K562 (cell line): ENCODE measurements around the gene CCNL1. TPM values are rescaled to one million over a fixed set of nuclear protein-coding genes. Genes with fewer than 3 reads are reported as not detected.

Experiments used
- ATAC-seq: fragments of 200-7000 bp; cut with Tn5 transposase; 3 replicates; pipeline ENCODE4 v1.9.1; 2020; ENCODE audit warnings: moderate library complexity
- BruUV-seq: library from RNA; stranded (reverse); fragments of 400-500 nt; replicated peaks from 2 replicates; lab custom pipeline; 2021; lab: Mats Ljungman, UMichigan
- CTCF ChIA-PET: fragments of 300-600 bp; formaldehyde crosslinking; extraction: SDS; loops from one replicate; lab custom pipeline; 2021; ENCODE audit warnings: low intra/inter-chr PET ratio; lab: Yijun Ruan, JAX
- POLR2A ChIA-PET: fragments of 300-600, 350-650 bp; sonication (Branson Sonifier 250); formaldehyde crosslinking; extraction: SDS; loops from one replicate; lab custom pipeline; 2021; ENCODE audit warnings: antibody characterized with exemption, inconsistent platforms; lab: Yijun Ruan, JAX
- DNase-seq, 4 experiments: peaks; one replicate each; pipeline versions ENCODE4 v3.0.0 to v3.0.0-alpha.2; 2011 to 2018; ENCODE audit warnings: low spot score in 3 of 4, mixed read lengths in 3 of 4; ENCODE audit errors: extremely low read depth in 1 of 4
- FAIRE-seq: peaks from 2 replicates; lab custom pipeline; 2011; peaks lifted over from hg19 to GRCh38; lab: Jason Lieb, UNC
- H2AFZ ChIP-seq: 2 replicates; pipeline ENCODE4 v1.6.0; 2011; ENCODE audit warnings: low read depth, low read length, control low read depth, inconsistent platforms
- H3K27ac ChIP-seq: fragments of 200-600 bp; 3 replicates; pipeline ENCODE4 v1.8.0; 2011; ENCODE audit warnings: low read depth, mild to moderate bottlenecking, control low read depth, inconsistent platforms, low read length, moderate library complexity, mixed read lengths; ENCODE audit errors: extremely low read depth
- H3K27me3 ChIP-seq, 2 experiments: fragments of 300-600 bp in 1 of 2; 2 replicates in 1 of 2; 3 replicates in 1 of 2; pipeline versions ENCODE4 v1.6.0 to v1.8.0; 2011; ENCODE audit warnings: inconsistent platforms in 2 of 2, low read length in 2 of 2, mild to moderate bottlenecking in 1 of 2, mixed read lengths in 1 of 2, moderate library complexity in 1 of 2; ENCODE audit not compliant: control insufficient read depth in 2 of 2, insufficient read depth in 2 of 2
- H3K36me3 ChIP-seq: fragments of 300-600 bp; 3 replicates; pipeline ENCODE4 v1.8.0; 2011; ENCODE audit warnings: mild to moderate bottlenecking, low read length, inconsistent platforms; ENCODE audit not compliant: control insufficient read depth, insufficient read depth
- H3K4me1 ChIP-seq, 2 experiments: fragments of 200-600 bp in 1 of 2; replicated peaks in 1 of 2; 2 replicates in 1 of 2; 3 replicates in 1 of 2; pipeline versions ENCODE4 v1.5.1 to v1.8.0; 2011; ENCODE audit warnings: inconsistent platforms in 2 of 2, low read length in 2 of 2, mild to moderate bottlenecking in 1 of 2, mixed read lengths in 1 of 2, moderate library complexity in 1 of 2; ENCODE audit not compliant: control insufficient read depth in 2 of 2, insufficient read depth in 2 of 2
- H3K4me2 ChIP-seq: 2 replicates; pipeline ENCODE4 v1.6.1; 2011; ENCODE audit warnings: low read length, control low read depth, inconsistent platforms, mixed read lengths; ENCODE audit not compliant: insufficient read depth
- H3K4me3 ChIP-seq: fragments of 200-600 bp; sonication (generic), shearing (Covaris generic); 2 replicates; pipeline ENCODE4 v1.5.1; 2016; ENCODE audit warnings: control low read depth, inconsistent platforms
- H3K79me2 ChIP-seq: fragments of 200-600 bp; 3 replicates; pipeline ENCODE4 v1.8.0; 2011; ENCODE audit warnings: low read length, inconsistent platforms; ENCODE audit not compliant: control insufficient read depth, insufficient read depth
- H3K9ac ChIP-seq, 2 experiments: 2 replicates each; pipeline versions ENCODE4 v1.6.0 to v1.6.1; 2011; ENCODE audit warnings: low read depth in 2 of 2, low read length in 2 of 2, control low read depth in 1 of 2, inconsistent platforms in 1 of 2, mild to moderate bottlenecking in 1 of 2, mixed read lengths in 1 of 2; ENCODE audit not compliant: insufficient read depth in 1 of 2
- H3K9me1 ChIP-seq: one replicate; pipeline ENCODE4 v1.6.0; 2011; ENCODE audit warnings: inconsistent platforms, mild to moderate bottlenecking, low read length, moderate library complexity; ENCODE audit not compliant: control insufficient read depth, insufficient read depth
- H3K9me3 ChIP-seq: replicated peaks from 2 replicates; pipeline ENCODE4 v1.5.1; 2011; ENCODE audit warnings: low read depth, low read length, inconsistent platforms; ENCODE audit not compliant: control insufficient read depth, insufficient read depth
- H4K20me1 ChIP-seq: replicated peaks from 2 replicates; pipeline ENCODE4 v1.6.1; 2011; ENCODE audit warnings: low read length, inconsistent platforms, mixed read lengths; ENCODE audit not compliant: control insufficient read depth, insufficient read depth
- BDP1 ChIP-seq: IDR thresholded peaks from 3 replicates; pipeline ENCODE4 v1.6.1; 2011; ENCODE audit not compliant: insufficient read length, insufficient read depth
- CCAR2 ChIP-seq: fragments of 200-400 bp; formaldehyde crosslinking; IDR thresholded peaks from 2 replicates; pipeline ENCODE4 v1.6.1; 2017; ENCODE audit warnings: mild to moderate bottlenecking, low read depth, low read length
- E2F5 ChIP-seq: sonication (generic); formaldehyde crosslinking; IDR thresholded peaks from 2 replicates; pipeline ENCODE4 v1.8.0; 2022; ENCODE audit warnings: mild to moderate bottlenecking, missing genetic modification reagents
- FOXK2 ChIP-seq, 2 experiments: fragments of 450-650 bp; IDR thresholded peaks in 1 of 2; conservative IDR thresholded peaks in 1 of 2; 2 replicates each; pipeline ENCODE4 v1.6.1; 2016; ENCODE audit warnings: low read depth in 2 of 2, mild to moderate bottlenecking in 1 of 2
- HDAC3 ChIP-seq: fragments of 450-650 bp; IDR thresholded peaks from 2 replicates; pipeline ENCODE4 v1.6.1; 2018; ENCODE audit warnings: borderline replicate concordance, mild to moderate bottlenecking, moderate library complexity; ENCODE audit not compliant: partially characterized antibody
- HINFP ChIP-seq: fragments of 450-650 bp; conservative IDR thresholded peaks from 2 replicates; pipeline ENCODE4 v1.6.1; 2016; ENCODE audit warnings: missing genetic modification characterization, low read depth, mild to moderate bottlenecking, control low read depth, missing compliant biosample characterization
- ILK ChIP-seq: fragments of 450-650 bp; IDR thresholded peaks from 2 replicates; pipeline ENCODE4 v1.6.1; 2016; ENCODE audit warnings: missing genetic modification characterization, low read depth, mild to moderate bottlenecking, missing compliant biosample characterization, moderate library complexity, borderline replicate concordance
- KAT7 ChIP-seq: sonication (generic); formaldehyde crosslinking; IDR thresholded peaks from 2 replicates; pipeline ENCODE4 v1.8.0; 2022; ENCODE audit warnings: missing genetic modification reagents, mild to moderate bottlenecking, borderline replicate concordance
- L3MBTL2 ChIP-seq: fragments of 450-650 bp; IDR thresholded peaks from 2 replicates; pipeline ENCODE4 v1.6.1; 2016; ENCODE audit warnings: mild to moderate bottlenecking, moderate library complexity
- NR1H2 ChIP-seq: sonication (generic); formaldehyde crosslinking; IDR thresholded peaks from 2 replicates; pipeline ENCODE4 v1.4.0; 2020; ENCODE audit warnings: mild to moderate bottlenecking, missing genetic modification reagents
- POLR2AphosphoS5 ChIP-seq: IDR thresholded peaks from 2 replicates; pipeline ENCODE4 v1.6.1; 2011; ENCODE audit warnings: mild to moderate bottlenecking, low read depth, low read length, moderate library complexity; ENCODE audit not compliant: control insufficient read depth, insufficient read depth
- PPARD ChIP-seq: fragments of 250-450 bp; sonication (Bioruptor Pico); IDR thresholded peaks from 2 replicates; pipeline ENCODE4 v1.8.0; 2022; ENCODE audit warnings: inconsistent platforms, mild to moderate bottlenecking, moderate library complexity
- TAF7 ChIP-seq: fragments of 450-650 bp; IDR thresholded peaks from 2 replicates; pipeline ENCODE4 v1.6.1; 2016; ENCODE audit warnings: missing genetic modification characterization, missing compliant biosample characterization
- TEAD4 ChIP-seq, 2 experiments: sonication (generic) in 1 of 2; formaldehyde crosslinking in 1 of 2; IDR thresholded peaks; 2 replicates each; pipeline versions ENCODE4 v1.6.1 to v1.8.0; 2012 to 2022; ENCODE audit warnings: borderline replicate concordance in 1 of 2, inconsistent platforms in 1 of 2, low read length in 1 of 2, mild to moderate bottlenecking in 1 of 2, missing genetic modification reagents in 1 of 2
- WHSC1 ChIP-seq: IDR thresholded peaks from one replicate; pipeline ENCODE4 v1.6.1; 2012; ENCODE audit warnings: low read length, control low read depth, inconsistent platforms
- ZC3H8 ChIP-seq: fragments of 450-650 bp; IDR thresholded peaks from 2 replicates; pipeline ENCODE4 v1.6.1; 2017
- ZFPM2 ChIP-seq: fragments of 250-450 bp; sonication (Bioruptor Pico); IDR thresholded peaks from 2 replicates; pipeline ENCODE4 v1.5.1; 2022; ENCODE audit warnings: mild to moderate bottlenecking
- ZNF398 ChIP-seq: fragments of 250-450 bp; sonication (Bioruptor Pico); IDR thresholded peaks from 2 replicates; pipeline ENCODE4 v1.8.0; 2021; ENCODE audit warnings: moderate library complexity, mild to moderate bottlenecking, inconsistent platforms
- WGBS: fragments of 100-300 bp; shearing (Covaris generic); methylation state at CpG from one replicate; pipeline ENCODE4 v1.1.6; 2016; ENCODE audit warnings: low coverage, mixed read lengths; ENCODE audit not compliant: insufficient coverage; ENCODE audit errors: missing lambda C conversion rate; 5-methylcytosine and 5-hydroxymethylcytosine counted together
- in situ Hi-C: fragments of 300-500 bp; cut with MboI; formaldehyde crosslinking; loops from 4 replicates; pipeline ENCODE4 v1.15.0; 2018; ENCODE audit warnings: inconsistent platforms, mixed read lengths
- intact Hi-C: fragments of 100-400 bp; cut with micrococcal nuclease; formaldehyde crosslinking; loops from 2 replicates; pipeline ENCODE4 v1.14.2; 2022
- polyA plus RNA-seq, 8 experiments: library from polyadenylated mRNA; depleted of rRNA in 4 of 8; stranded (reverse) in 5 of 8; unstranded in 3 of 8; fragments of >200 nt; fragmentation: Nextera tagmentation in 2 of 8; fragmentation: Illumina TruSeq in 1 of 8; extraction: Ambion mirVana in 2 of 8; extraction: Trizol in 1 of 8; gene quantifications; 2 replicates each; pipeline versions ENCODE4 v1.2.1 to v1.2.3, GENCODE V29; 2011 to 2014; ENCODE audit warnings: inconsistent platforms in 1 of 8, missing spikeins in 1 of 8
- total RNA-seq, 7 experiments: library from RNA; depleted of rRNA in 6 of 7; stranded (reverse); fragments of >200 nt in 6 of 7; fragmentation: Illumina TruSeq in 2 of 7; extraction: Trizol in 2 of 7; gene quantifications; 2 replicates each; pipeline versions ENCODE4 v1.2.1 to v1.2.3, GENCODE V29; 2011 to 2021; ENCODE audit warnings: low replicate concordance in 1 of 7

The CCNL1 gene
- total and polyA plus RNA-seq, 9 of the 15 experiments (the other 6 are each of a cell fraction or from before 2014, with no cell fraction given): 16.1 to 186 (median 132) TPM

- no TSS peak for BruUV-seq
- intact Hi-C loops: loop anchor here (1.0 kb wide), 1 partner anchor 23 kb away; no protein-coding TSS in a partner anchor
- no peaks in the 10 kb centered on the region for H4K20me1 ChIP-seq
- H3K4me1 ChIP-seq: peaks cover 7 to 11% of the 10 kb centered on the region in 2 experiments
- in situ Hi-C loops: no loop called here
- no peak overlapping the region for H3K9ac ChIP-seq
- no peak for DNase-seq
- H3K27me3 ChIP-seq: no peaks in the 10 kb centered on the region
- WGBS: 90% methylated on average over 10 of the region's 10 CpGs
- no peaks in the 10 kb centered on the region for H3K9me1 ChIP-seq
- no peak overlapping the region for H2AFZ ChIP-seq
- no peak overlapping the region for H3K4me3 ChIP-seq
- H3K79me2 ChIP-seq: peaks cover 27% of the 10 kb centered on the region
- CTCF ChIA-PET: no interaction called here
- no peak for ATAC-seq
- H3K9me3 ChIP-seq: no peaks in the 10 kb centered on the region
- POLR2A ChIA-PET: interaction anchor here (1.1 to 7.8 kb wide), 2 partner anchors 13 to 16 kb away, joined by 5 to 272 read pairs; partner anchors contain the start of gene CCNL1
- no peak overlapping the region for H3K27ac ChIP-seq
- no peaks in the 10 kb centered on the region; the same call in 2 of the 3 replicates for H3K36me3 ChIP-seq
- H3K4me2 ChIP-seq: no peak overlapping the region
- no peak for FAIRE-seq
- TF ChIP-seq POLR2AphosphoS5: no peak
- TF ChIP-seq ZFPM2 (CRISPR knock-in tag): no peak
- TF ChIP-seq E2F5 (CRISPR knock-in tag): no peak
- TF ChIP-seq ZNF398 (CRISPR knock-in tag): no peak
- no peak for TF ChIP-seq BDP1
- no peak for TF ChIP-seq KAT7 (CRISPR knock-in tag)
- TF ChIP-seq L3MBTL2: no peak
- TF ChIP-seq HDAC3: no peak
- no peak for TF ChIP-seq ILK (tag)
- no peak for TF ChIP-seq TAF7 (tag)
- TF ChIP-seq TEAD4 (IDR thresholded peaks at IDR 0.05; ENCODE audit: low read length): no peak
- no peak for TF ChIP-seq TEAD4 (CRISPR knock-in tag; IDR thresholded peaks at IDR 0.05; ENCODE audit: borderline replicate concordance)
- no peak for TF ChIP-seq PPARD
- no peak for TF ChIP-seq NR1H2 (CRISPR knock-in tag)
- no peak for TF ChIP-seq FOXK2 (conservative IDR thresholded peaks at IDR 0.05 in 1 of 2, IDR thresholded peaks at IDR 0.05 in 1 of 2; ENCODE audit: low read depth in 2 of 2)
- TF ChIP-seq ZC3H8: no peak
- TF ChIP-seq HINFP (tag): no peak
- no peak for TF ChIP-seq WHSC1
- no peak for TF ChIP-seq CCAR2
Observed at GRCh38 chr3:157176934-157177333, 17.0 kb upstream of the CCNL1 start.
